Lung (tissue), 12 donors: Measurements from ENCODE around the gene CRISPLD2. TPM values are rescaled to one million over a fixed set of nuclear protein-coding genes. Genes with fewer than 3 reads are reported as not detected.

Experiments used
- ATAC-seq: fragments of 200-7000 bp; cut with Tn5 transposase; one replicate; pipeline ENCODE4 v1.9.1; 2020; ENCODE audit warnings: moderate number of reproducible peaks; ENCODE audit not compliant: insufficient read depth, low FRiP score
- DNase-seq, 3 donors: peaks; one replicate each; pipeline ENCODE4 v3.0.0-alpha.2; 2013 to 2017
- H3K27ac ChIP-seq, 2 donors: one replicate each; pipeline ENCODE4 v1.5.1; 2013; ENCODE audit warnings: mild to moderate bottlenecking in 2 of 2, moderate library complexity in 2 of 2, control low read depth in 1 of 2, inconsistent platforms in 1 of 2, low read depth in 1 of 2, low read length in 1 of 2
- H3K27me3 ChIP-seq, 3 donors: one replicate each; pipeline ENCODE4 v1.5.1; 2013; ENCODE audit warnings: low read length in 2 of 3; ENCODE audit not compliant: control insufficient read depth in 3 of 3, insufficient read depth in 3 of 3
- H3K36me3 ChIP-seq, 4 donors: one replicate each; pipeline ENCODE4 v1.5.1; 2013; ENCODE audit warnings: low read length in 4 of 4, mild to moderate bottlenecking in 1 of 4, moderate library complexity in 1 of 4; ENCODE audit not compliant: control insufficient read depth in 4 of 4, insufficient read depth in 4 of 4
- H3K4me1 ChIP-seq, 5 donors: one replicate each; pipeline ENCODE4 v1.5.1; 2013; ENCODE audit warnings: low read length in 5 of 5, mild to moderate bottlenecking in 2 of 5, moderate library complexity in 1 of 5; ENCODE audit not compliant: control insufficient read depth in 5 of 5, insufficient read depth in 5 of 5
- H3K4me3 ChIP-seq: one replicate; pipeline ENCODE4 v1.5.1; 2013; ENCODE audit warnings: mild to moderate bottlenecking, control low read depth, moderate library complexity
- H3K9ac ChIP-seq, 2 donors: one replicate each; pipeline ENCODE4 v1.5.1; 2013; ENCODE audit warnings: low read length in 2 of 2, control low read depth in 1 of 2; ENCODE audit not compliant: insufficient read depth in 1 of 2
- H3K9me3 ChIP-seq, 4 donors: one replicate each; pipeline ENCODE4 v1.5.1; 2013; ENCODE audit warnings: low read length in 3 of 4, mild to moderate bottlenecking in 1 of 4, moderate library complexity in 1 of 4; ENCODE audit not compliant: control insufficient read depth in 4 of 4, insufficient read depth in 3 of 4
- WGBS, 2 donors: extraction: QIAGEN DNeasy Blood & Tissue Kit; methylation state at CpG; one replicate each; pipeline ENCODE4 v1.1.7; 2013; 5-methylcytosine and 5-hydroxymethylcytosine counted together
- polyA plus RNA-seq, 2 donors: library from polyadenylated mRNA; stranded (reverse); fragments of 200-250 nt; gene quantifications; one replicate each; pipeline ENCODE4 v1.2.1, GENCODE V29; 2013
- total RNA-seq, 2 donors: library from RNA; depleted of rRNA in 1 of 2; stranded (reverse); fragments of >200 nt in 1 of 2; gene quantifications; one replicate each; pipeline ENCODE4 v1.2.1, GENCODE V29; 2014 to 2021
- TF ChIP-seq, protein P1 (sequence below): IDR thresholded peaks from 2 replicates; pipeline ENCODE4 v1.5.1; 2012; ENCODE audit warnings: mild to moderate bottlenecking; ENCODE audit errors: control extremely low read depth, extremely low read depth
- donor health status: control.
- donor health status: control.
- donor health status: Bipolar disorder and iron deficiency.
- donor health status: healthy.
- donor health status: DM: yes; HTN: yes; CAD: no.

Gene CRISPLD2
- total and polyA plus RNA-seq, 4 donors = 30.3 to 136 (median 42.5) TPM

GRCh38 chr16:84820771-84821170, 986 bp downstream of the CRISPLD2 start:
- no peak overlapping the region for H3K9ac ChIP-seq
- H3K27ac ChIP-seq = peak overlapping the region in 1 of 2 donors; percentile 5

DNA sequence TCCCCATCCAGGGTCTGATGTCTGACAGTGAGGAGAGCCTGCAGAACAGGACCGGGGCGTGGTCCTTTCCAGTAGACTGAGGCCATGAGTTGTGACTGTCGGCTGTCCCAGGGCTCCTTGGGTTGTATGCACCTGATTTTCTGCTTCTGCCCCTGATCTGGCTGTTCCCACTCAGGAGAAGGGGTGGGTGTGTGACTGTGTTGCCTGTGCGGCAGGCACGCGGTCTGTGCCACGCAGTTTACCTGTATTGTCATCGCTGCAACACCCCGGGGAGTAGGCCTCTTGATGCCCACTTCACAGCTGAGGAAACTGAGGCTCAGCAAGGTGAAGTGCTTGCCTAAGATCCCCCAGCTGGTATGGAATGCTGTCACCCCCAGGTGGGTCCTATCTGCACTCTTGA, 1.4 kb downstream of the CRISPLD2 start:
- no peaks in the 10 kb centered on the region for H3K9me3 ChIP-seq
- 77 to 94% methylated on average over 9 of the region's 9 CpGs for WGBS, 2 donors
- no peaks in the 10 kb centered on the region for H3K27me3 ChIP-seq
- no peak overlapping the region for H3K9ac ChIP-seq
- TF ChIP-seq, protein P1, sequence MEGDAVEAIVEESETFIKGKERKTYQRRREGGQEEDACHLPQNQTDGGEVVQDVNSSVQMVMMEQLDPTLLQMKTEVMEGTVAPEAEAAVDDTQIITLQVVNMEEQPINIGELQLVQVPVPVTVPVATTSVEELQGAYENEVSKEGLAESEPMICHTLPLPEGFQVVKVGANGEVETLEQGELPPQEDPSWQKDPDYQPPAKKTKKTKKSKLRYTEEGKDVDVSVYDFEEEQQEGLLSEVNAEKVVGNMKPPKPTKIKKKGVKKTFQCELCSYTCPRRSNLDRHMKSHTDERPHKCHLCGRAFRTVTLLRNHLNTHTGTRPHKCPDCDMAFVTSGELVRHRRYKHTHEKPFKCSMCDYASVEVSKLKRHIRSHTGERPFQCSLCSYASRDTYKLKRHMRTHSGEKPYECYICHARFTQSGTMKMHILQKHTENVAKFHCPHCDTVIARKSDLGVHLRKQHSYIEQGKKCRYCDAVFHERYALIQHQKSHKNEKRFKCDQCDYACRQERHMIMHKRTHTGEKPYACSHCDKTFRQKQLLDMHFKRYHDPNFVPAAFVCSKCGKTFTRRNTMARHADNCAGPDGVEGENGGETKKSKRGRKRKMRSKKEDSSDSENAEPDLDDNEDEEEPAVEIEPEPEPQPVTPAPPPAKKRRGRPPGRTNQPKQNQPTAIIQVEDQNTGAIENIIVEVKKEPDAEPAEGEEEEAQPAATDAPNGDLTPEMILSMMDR = no peak
- peak overlapping the region in 1 of 2 donors; percentile 5 for H3K27ac ChIP-seq
- DNase-seq = no peak
- peak overlapping the region; percentile 51 for H3K4me3 ChIP-seq
- no peak for ATAC-seq
- H3K4me1 ChIP-seq = peaks cover 0 to 8% (median 3%) of the 10 kb centered on the region in 5 donors
- H3K36me3 ChIP-seq = no peaks in the 10 kb centered on the region

More at GRCh38 chr16:84820771-84821170, 986 bp downstream of the CRISPLD2 start:
- Histone ChIP-seq H3K27me3 (no peaks in the 10 kb centered on the region), H3K9me3 (no peaks in the 10 kb centered on the region), H3K4me1 (peaks cover 0 to 6% (median 3%) of the 10 kb centered on the region in 5 donors), H3K36me3 (no peaks in the 10 kb centered on the region), H3K4me3 (peak overlapping the region; percentile 51)
- TF ChIP-seq, protein P1 = no peak
- WGBS, 2 donors = 67 to 85% methylated on average over 12 of the region's 12 CpGs
- ATAC-seq (no peak), DNase-seq (no peak)

- no peaks in the 10 kb centered on the region for H3K36me3 ChIP-seq
- ATAC-seq (no peak), DNase-seq (no peak)
- WGBS, 2 donors = 67 to 80% methylated on average over 13 of the region's 13 CpGs
- H3K9me3 ChIP-seq = no peaks in the 10 kb centered on the region
- no peaks in the 10 kb centered on the region for H3K27me3 ChIP-seq
- peak overlapping the region in 1 of 2 donors; percentile 73 for H3K27ac ChIP-seq
- peak overlapping the region in 1 of 2 donors; percentile 30 for H3K9ac ChIP-seq
- TF ChIP-seq, protein P1 = no peak
- H3K4me1 ChIP-seq = peaks cover 0 to 14% (median 3%) of the 10 kb centered on the region in 5 donors
- H3K4me3 ChIP-seq = no peak overlapping the region
These were observed 2.2 kb downstream of the CRISPLD2 start for GRCh38 chr16:84821728-84822689.
